HG03520 (cell line): ENCODE data around the gene DESI1.
"Not testable (repeated sequence)": the region's sequence is repeated elsewhere in the genome, so short reads cannot be mapped to it uniquely, and the experiment has no call there.

Source experiments
- ATAC-seq: cut with Tn5 transposase; IDR thresholded peaks from one replicate; pipeline ENCODE4 v1.9.1; 2021; ENCODE audit warnings: mild to moderate bottlenecking, moderate library complexity; ENCODE audit not compliant: unreplicated experiment

DESI1 gene

GRCh38 chr22:41636467-41636866 lies 15.6 kb upstream of the DESI1 start:
- ATAC-seq: no peak

GRCh38 chr22:41634610-41635009 lies 13.8 kb upstream of the DESI1 start:
- ATAC-seq: not testable (repeated sequence)

GRCh38 chr22:41631615-41632014 lies 10.8 kb upstream of the DESI1 start:
- not testable (repeated sequence) for ATAC-seq

GRCh38 chr22:41631115-41631514 lies 10.3 kb upstream of the DESI1 start:
- ATAC-seq: not testable (repeated sequence)

DNA sequence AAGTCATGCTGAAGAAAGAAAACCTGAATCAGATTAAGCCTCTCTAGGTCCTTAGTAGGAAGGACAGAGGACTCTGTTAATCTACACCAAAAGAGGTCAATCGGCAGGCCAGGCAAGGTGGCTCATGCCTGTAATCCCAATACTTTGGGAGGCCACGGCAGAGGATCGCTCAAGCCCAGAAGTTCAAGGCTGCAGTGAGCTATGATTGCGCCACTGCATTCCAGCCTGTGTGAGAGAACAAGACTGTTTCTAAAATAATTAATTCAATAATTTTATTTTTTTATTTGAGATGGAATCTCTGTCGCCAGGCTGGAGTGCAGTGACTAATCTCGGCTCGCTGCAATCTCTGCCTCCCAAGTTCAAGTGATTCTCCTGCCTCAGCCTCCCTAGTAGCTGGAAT lies 4.7 kb upstream of the DESI1 start:
- no peak for ATAC-seq

DNA sequence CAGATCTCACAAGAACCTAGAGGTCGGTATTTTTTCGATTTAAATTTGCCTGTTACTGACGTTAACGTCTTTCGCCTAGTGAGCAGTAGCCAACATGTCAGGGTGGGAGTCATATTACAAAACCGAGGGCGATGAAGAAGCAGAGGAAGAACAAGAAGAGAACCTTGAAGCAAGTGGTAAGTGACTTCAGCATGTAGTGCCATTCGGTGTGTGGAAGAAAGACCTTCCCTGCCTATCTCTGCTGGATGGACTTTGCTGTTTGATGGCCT lies 1.0 kb upstream of the DESI1 start:
- no peak for ATAC-seq

- ATAC-seq: peak; percentile 78
Measured at GRCh38 chr22:41621099-41621910, 462 bp upstream of the DESI1 start, which contains the start of gene XRCC6. Gene XRCC6 (plus strand): TSS chr22:41621295. CDS start chr22:41622005, 710 bp downstream.

DNA sequence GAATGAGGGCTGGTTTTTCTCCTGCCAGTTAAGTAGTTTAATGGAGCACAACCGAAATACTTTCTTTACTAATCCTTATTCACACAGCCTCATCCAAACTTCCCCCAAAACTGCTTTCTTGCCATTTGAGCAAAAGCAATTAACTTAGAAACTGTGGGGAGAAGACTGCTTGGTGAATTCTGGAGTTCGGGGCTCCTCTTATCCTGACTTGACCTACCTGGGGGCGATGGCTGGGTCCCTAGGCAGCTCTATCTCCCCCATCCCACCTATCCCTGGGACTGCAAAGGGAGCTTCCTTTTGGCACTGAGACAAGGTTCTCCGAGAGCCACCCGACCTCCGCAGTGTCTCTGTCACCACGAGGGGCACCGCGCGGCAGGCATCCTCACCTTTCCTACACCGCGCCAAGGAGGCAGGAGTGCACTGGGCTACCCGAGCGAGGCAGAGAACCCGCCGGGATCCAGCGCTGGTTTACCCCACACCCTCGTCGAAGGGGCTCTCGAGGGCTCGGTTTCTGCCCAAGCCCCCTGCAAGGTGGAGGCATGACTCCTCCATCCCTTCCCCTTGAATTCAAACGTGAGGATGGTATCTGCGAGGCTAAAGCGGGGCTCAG lies 759 bp downstream of the DESI1 start:
- ATAC-seq: no peak

DNA sequence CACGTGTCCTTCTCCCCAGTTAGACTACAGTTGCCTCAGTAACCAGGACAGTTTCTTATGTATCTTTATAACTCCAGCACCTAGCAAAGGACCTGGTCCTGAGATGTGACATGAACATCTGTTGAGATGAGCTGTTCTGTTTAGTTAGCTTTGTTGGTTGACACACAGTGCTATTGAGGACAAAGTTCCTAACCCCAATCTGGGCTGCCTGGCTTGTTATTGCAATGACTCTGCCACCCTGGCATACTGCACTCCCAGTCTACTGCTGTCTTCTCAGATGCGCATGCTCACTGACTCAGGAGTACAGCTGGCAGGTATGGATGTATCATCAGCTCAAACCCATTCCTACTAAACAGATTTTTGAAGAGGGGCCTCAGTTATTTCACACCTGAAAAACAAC lies 7.4 kb downstream of the DESI1 start:
- no peak for ATAC-seq

DNA sequence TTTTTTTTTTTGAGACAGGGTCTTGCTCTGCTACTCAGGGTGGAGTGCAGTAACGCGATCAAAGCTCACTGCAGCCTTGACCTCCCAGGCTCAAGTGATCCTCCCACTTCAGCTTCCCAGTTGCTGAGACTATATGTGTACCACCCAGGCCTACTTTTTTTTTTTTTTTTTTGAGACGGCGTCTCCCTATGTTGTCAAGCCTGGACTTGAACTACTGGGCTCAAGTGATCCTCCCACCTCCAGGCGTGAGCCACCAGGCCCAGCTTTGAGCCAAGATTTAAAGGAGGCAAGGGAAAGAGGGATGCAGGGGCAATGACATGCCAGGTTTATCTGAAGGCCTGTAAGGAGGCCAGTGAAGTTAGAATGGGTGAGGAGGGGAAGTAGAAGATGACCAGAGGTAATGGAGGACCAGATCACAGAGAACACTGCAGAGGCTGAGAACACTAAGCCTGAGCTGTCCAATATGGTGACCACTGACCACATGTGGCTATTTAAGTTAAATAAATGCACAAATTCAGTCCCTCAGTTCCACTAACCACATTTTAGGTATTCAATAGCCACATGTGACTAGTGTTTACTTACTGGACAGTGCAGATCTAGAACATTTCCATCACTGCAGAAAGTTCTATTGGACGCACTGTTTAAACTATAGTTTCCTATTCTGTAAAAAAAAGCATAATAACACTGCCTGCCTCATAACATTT lies 8.1 kb downstream of the DESI1 start:
- no peak for ATAC-seq

DNA sequence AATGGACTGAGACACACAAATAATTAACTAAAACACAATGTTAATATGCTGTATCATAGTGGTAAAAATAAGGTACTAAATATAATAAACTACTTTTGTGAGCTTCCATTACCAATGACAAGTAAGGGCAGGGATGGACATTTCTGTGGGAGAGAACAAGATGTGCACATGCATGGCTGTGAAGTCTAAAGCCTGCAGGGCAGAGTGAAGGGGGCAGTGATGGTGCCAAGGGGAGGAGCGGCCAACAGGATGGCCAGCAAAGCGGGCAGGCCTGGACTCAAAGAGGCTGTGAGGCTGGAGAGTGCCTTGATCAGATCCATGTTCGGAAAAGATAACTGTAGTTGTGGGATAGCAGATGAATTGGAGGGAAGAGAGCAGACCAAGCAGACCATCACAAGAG lies 12.5 kb downstream of the DESI1 start:
- no peak for ATAC-seq

DNA sequence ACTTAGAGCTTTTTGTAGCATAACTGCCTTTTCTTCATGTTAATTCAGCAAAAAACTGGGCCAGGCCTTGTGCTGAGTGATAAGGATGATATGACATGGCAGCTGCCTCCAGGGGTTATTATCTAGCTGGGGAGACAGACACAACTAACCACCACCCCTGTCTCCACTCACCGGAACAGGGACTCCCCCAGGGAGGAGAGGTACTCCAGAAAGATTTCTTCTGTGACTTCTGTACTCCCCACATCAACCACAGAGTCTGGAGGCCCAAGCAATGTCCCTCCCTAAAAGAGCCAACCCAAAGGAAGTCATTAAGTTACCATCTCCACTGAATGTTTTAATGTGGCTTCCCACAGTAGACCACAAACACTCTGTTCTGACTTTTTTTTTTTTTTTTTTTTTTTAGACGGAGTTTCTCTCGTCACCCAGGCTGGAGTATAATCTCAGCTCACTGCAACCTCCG lies 16.9 kb downstream of the DESI1 start:
- no peak for ATAC-seq

DNA sequence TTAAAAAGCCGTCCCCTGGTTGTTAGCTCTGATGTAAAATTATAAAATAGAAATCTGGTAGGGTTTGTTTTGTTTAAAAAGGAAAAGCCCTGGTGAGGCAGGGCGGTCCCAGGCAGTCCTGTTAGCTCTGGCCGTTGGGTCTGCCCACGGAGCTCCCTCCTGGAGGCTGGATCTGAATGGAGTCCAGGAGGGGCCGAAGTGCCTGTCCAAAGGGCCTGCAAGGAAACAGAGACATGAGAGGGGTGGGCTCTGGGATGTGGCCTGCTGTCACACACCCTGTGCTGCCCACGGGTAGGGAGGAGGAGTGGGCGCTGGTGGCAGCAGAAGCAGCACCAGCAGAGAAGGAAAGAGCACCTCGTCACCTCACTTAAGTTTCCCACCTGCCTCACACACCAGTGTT lies 19.9 kb downstream of the DESI1 start:
- ATAC-seq: no peak

GRCh38 chr22:41598891-41599635 lies 21.8 kb downstream of the DESI1 start:
- no peak for ATAC-seq

DNA sequence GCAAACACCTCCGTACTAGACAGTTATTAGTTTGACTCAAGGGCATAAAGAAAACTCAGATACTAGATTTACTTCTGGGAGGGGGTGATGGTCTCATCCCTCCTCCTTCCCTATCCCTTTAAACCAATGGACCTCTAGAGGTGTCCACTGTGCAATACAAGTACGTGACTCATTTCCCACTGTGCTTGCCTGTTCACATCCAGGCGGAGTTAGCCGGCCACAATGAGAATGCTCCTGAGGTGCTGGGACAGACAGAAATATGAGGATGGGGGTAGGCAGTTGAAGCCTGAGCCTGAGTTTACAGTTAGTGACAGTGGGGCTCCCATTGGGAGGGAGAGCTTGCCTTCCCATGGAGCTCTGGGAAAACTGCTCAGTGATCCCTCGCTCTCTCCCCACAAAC lies 22.8 kb downstream of the DESI1 start:
- no peak for ATAC-seq

- ATAC-seq: no peak
Measured at GRCh38 chr22:41597635-41597953, 23.2 kb downstream of the DESI1 start.

DNA sequence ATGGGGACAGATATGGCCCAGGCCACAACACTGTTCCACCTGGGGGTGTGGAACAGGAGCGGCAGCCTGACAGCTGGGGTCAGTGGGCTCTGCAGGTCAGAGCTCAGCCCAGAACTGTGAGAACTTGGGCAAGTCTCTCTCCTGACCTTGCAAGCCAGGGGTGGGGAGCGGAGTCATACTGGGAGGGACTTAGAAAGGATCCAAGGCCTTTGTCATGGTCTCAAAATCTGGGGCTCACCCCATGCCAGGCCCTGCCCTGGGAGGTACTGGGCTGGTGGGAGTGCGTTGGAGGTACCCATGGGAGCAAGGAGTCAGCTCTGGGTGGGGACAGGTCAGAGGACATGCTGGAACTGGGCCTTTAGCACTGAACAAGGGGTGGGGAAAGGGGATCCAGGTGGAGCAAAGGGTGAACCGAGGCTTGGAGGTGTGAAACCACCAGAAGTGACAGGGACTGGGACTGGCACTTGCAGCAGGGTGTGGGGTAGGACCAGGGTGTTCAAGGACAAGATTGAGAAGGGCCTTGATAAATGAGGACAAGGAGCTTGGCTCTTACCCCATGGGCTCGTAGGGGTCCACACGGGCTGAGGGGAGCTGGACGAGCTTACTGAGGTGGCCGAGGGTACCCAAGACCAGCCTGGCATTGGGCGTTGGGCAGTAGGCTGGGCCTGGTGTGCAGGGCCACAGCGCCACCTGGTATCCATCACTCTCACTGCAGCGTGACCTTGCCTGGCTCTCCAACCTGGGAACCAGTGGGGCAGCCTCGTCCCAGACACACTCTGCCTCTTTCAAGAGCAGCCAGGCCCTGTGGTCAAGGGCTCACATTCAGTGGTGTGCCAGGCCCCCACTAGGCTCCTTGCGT lies 23.8 kb downstream of the DESI1 start:
- no peak for ATAC-seq

DNA sequence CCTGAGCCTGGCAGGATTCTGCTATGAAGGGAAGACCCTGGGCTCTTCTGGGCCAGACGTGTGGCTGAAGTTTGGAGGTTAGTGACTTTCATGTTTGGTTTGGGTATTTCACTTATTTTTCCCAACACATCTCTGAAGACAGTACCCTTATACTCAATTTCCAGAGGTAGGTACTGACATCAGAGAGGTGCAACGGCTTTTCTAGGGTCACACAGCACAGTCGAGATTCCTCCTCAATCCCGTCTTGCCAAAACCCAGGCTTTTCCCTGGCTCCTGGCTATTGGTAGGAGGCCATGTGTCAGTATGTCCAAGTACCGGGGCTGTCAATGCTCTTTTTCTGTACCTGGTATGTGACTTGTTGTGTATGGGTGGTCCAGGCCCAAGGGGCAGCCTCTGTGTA lies 25.1 kb downstream of the DESI1 start:
- ATAC-seq: no peak

DNA sequence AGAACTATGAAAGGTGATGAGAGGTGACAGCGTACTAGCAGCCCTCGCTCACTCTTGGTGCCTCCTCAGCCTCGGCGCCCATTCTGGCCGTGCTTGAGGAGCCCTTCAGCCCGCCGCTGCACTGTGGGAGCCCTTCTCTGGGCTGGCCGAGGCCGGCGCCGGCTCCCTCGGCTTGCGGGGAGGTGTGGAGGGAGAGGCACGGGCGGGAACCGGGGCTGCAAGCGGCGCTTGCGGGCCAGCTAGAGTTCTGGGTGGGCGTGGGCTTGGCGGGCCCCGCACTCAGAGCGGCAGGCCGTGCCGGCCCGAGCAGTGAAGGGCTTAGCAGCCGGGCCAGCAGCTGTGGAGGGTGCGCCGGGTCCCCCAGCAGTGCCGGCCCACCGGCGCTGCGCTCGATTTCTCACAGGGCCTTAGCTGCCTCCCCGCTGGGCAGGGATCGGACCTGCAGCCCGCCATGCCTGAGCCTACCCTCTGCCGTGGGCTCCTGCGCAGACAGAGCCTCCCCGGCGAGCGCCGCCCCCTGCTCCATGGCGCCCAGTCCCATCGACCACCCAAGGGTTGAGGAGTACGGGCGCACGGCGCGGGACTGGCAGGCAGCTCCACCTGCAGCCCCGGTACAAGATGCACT lies 27.4 kb downstream of the DESI1 start:
- not testable (repeated sequence) for ATAC-seq
